Measurements from ENCODE around the gene OLFM1. TPM values are rescaled to one million over a fixed set of nuclear protein-coding genes. Genes with fewer than 3 reads are reported as not detected.

OLFM1 gene
- total RNA-seq, 1 experiment from 2014 or later: not detected

DNA sequence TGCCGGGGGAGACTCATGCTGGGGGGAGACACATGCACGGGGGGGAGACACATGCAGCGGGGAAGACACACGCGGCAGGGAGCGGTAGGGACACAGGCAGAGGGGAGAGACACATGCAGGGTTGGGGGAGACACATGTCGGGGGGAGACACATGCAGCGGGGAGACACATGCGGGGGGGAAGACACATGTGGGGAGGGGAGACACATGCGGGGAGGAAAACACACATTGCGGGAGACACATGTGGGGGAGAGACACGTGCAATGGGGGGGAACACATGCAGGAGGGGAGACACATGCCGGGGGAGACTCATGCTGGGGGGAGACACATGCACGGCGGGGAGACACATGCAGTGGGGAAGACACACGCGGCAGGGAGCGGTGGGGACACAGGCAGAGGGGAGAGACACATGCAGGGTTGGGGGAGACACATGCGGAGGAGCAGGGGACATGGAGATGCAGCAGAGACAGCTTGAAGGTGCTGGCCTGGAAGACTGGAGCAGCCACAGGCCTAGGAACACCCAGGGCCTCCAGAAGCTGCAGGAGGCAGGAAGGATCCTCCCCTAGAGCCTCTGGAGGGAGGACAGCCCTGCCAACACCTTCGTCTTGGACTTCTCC, 20.3 kb upstream of the OLFM1 start:
- no peaks in the 10 kb centered on the region for H3K36me3 ChIP-seq (ENCODE audit: low read depth)
- DNase-seq: no peak
- H3K27ac ChIP-seq: no peak overlapping the region
- TF ChIP-seq EZH2 (IDR thresholded peaks at IDR 0.05; ENCODE audit: low read depth): no peak
- TF ChIP-seq, protein P1, sequence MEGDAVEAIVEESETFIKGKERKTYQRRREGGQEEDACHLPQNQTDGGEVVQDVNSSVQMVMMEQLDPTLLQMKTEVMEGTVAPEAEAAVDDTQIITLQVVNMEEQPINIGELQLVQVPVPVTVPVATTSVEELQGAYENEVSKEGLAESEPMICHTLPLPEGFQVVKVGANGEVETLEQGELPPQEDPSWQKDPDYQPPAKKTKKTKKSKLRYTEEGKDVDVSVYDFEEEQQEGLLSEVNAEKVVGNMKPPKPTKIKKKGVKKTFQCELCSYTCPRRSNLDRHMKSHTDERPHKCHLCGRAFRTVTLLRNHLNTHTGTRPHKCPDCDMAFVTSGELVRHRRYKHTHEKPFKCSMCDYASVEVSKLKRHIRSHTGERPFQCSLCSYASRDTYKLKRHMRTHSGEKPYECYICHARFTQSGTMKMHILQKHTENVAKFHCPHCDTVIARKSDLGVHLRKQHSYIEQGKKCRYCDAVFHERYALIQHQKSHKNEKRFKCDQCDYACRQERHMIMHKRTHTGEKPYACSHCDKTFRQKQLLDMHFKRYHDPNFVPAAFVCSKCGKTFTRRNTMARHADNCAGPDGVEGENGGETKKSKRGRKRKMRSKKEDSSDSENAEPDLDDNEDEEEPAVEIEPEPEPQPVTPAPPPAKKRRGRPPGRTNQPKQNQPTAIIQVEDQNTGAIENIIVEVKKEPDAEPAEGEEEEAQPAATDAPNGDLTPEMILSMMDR (conservative IDR thresholded peaks at IDR 0.05): no peak
- H3K27me3 ChIP-seq (ENCODE audit: insufficient read depth, low read depth): peaks cover 47% of the 10 kb centered on the region
- no peaks in the 10 kb centered on the region for H3F3A ChIP-seq (ENCODE audit: insufficient read depth, low read depth)
- H4K20me1 ChIP-seq (ENCODE audit: insufficient read depth): no peaks in the 10 kb centered on the region
- H3K4me3 ChIP-seq: no peak overlapping the region
- H3K9me3 ChIP-seq (ENCODE audit: insufficient read depth, low read depth): no peaks in the 10 kb centered on the region
- H3K4me1 ChIP-seq (replicated peaks; ENCODE audit: insufficient read depth): no peaks in the 10 kb centered on the region
- ChIA-PET CTCF (no interaction called here), POLR2A (ENCODE audit: unreplicated experiment) (no interaction called here)
- BruUV-seq (replicated peaks): no TSS peak
- no peaks in the 10 kb centered on the region for H3K9me2 ChIP-seq (ENCODE audit: insufficient read depth)
- H3K4me2 ChIP-seq: no peak overlapping the region
- intact Hi-C loops (cut with micrococcal nuclease; ENCODE audit: unreplicated experiment): no loop called here
- no peak overlapping the region for H2AFZ ChIP-seq
- H3K79me2 ChIP-seq (ENCODE audit: low read depth): no peaks in the 10 kb centered on the region

DNA sequence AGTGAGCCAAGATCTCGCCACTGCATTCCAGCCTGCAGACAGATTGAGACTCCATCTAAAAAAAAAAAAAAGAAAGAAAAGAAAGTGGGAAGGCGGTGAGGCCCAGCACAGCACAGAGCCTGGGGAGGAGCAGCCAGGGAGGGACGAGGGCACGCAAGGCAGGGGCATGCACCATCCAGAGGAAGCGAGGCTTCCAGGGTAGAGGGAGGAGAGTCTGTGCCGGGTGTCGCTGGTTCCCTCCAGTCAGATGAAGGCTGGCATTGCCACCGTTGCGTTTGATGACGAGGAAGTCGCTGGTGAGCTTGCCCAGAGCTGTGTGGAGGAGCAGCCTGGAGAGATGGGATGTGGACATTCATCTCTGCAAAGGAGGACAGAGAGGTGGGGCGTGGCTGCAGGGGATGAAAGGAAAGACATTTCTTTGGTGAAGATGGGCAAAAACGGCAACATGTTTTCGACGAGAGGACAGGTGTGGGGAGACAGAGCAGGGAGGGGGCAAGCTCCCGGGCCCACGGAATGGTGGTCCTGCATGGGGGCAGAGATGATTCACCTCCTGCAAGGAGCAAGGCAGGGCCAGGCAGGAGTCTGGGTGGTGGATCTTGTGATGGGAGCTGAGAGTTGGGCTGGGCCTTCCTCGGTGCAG, 18.6 kb upstream of the OLFM1 start:
- Histone ChIP-seq H3K27ac (no peak overlapping the region), H4K20me1 (ENCODE audit: insufficient read depth) (no peaks in the 10 kb centered on the region), H3K9me3 (ENCODE audit: insufficient read depth, low read depth) (no peaks in the 10 kb centered on the region), H2AFZ (no peak overlapping the region), H3K4me1 (replicated peaks; ENCODE audit: insufficient read depth) (no peaks in the 10 kb centered on the region), H3F3A (ENCODE audit: insufficient read depth, low read depth) (no peaks in the 10 kb centered on the region), H3K36me3 (ENCODE audit: low read depth) (no peaks in the 10 kb centered on the region), H3K4me3 (no peak overlapping the region), H3K4me2 (no peak overlapping the region), H3K9me2 (ENCODE audit: insufficient read depth) (no peaks in the 10 kb centered on the region), H3K27me3 (ENCODE audit: insufficient read depth, low read depth) (peaks cover 61% of the 10 kb centered on the region), H3K79me2 (ENCODE audit: low read depth) (no peaks in the 10 kb centered on the region)
- TF ChIP-seq, protein P1 (conservative IDR thresholded peaks at IDR 0.05): no peak
- no peak for TF ChIP-seq EZH2 (IDR thresholded peaks at IDR 0.05; ENCODE audit: low read depth)
- intact Hi-C loops (cut with micrococcal nuclease; ENCODE audit: unreplicated experiment): no loop called here
- POLR2A ChIA-PET (ENCODE audit: unreplicated experiment): no interaction called here
- DNase-seq: no peak
- no TSS peak for BruUV-seq (replicated peaks)
- CTCF ChIA-PET: no interaction called here

DNA sequence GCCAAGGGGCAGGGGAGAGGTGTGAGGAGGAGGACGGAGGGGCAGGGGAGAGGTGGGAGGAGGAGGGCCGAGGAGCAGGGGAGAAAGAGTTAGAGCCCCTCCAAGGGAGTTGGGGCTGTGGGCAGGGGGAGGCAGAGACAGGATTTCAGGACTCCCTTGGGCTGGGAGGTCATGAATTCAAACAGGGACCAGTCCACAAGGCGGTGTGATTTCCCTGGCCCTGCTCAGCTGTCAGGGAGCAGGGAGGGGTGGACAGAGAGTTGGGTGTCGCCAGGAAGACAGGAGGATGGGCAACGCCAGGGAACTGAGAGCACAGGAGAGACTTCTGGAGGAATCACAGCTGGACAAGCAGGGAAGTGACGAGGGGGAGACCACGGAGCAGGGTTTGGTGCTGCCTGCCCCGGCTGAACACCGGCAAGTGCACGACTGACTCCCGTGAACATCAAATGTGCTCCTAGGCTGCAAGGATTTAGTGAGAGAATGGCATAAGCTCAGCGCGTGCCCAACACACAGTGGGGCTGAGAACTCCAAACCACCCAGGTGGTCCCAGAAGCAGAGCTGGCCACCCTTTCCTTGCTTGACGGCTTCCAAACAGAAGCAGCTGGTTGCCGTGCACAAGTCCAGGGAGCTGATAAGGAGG, 17.8 kb upstream of the OLFM1 start:
- no peaks in the 10 kb centered on the region for H3K9me2 ChIP-seq (ENCODE audit: insufficient read depth)
- BruUV-seq (replicated peaks): no TSS peak
- POLR2A ChIA-PET (ENCODE audit: unreplicated experiment): no interaction called here
- no peak overlapping the region for H3K4me3 ChIP-seq
- H3K27me3 ChIP-seq (ENCODE audit: insufficient read depth, low read depth): peaks cover 65% of the 10 kb centered on the region
- no peak for TF ChIP-seq EZH2 (IDR thresholded peaks at IDR 0.05; ENCODE audit: low read depth)
- TF ChIP-seq, protein P1 (conservative IDR thresholded peaks at IDR 0.05): no peak
- no peaks in the 10 kb centered on the region for H3K4me1 ChIP-seq (replicated peaks; ENCODE audit: insufficient read depth)
- no peak overlapping the region for H3K27ac ChIP-seq
- no peaks in the 10 kb centered on the region for H3K79me2 ChIP-seq (ENCODE audit: low read depth)
- no peaks in the 10 kb centered on the region for H3F3A ChIP-seq (ENCODE audit: insufficient read depth, low read depth)
- H3K4me2 ChIP-seq: no peak overlapping the region
- H2AFZ ChIP-seq: no peak overlapping the region
- H4K20me1 ChIP-seq (ENCODE audit: insufficient read depth): no peaks in the 10 kb centered on the region
- intact Hi-C loops (cut with micrococcal nuclease; ENCODE audit: unreplicated experiment): no loop called here
- CTCF ChIA-PET: no interaction called here
- H3K9me3 ChIP-seq (ENCODE audit: insufficient read depth, low read depth): no peaks in the 10 kb centered on the region
- no peak for DNase-seq
- no peaks in the 10 kb centered on the region for H3K36me3 ChIP-seq (ENCODE audit: low read depth)

Measured in PC-9 (cell line).